ENCODE measurements around the gene SNX6.
"Not testable (repeated sequence)": the region's sequence is repeated elsewhere in the genome, so short reads cannot be mapped to it uniquely, and the experiment has no call there.

The SNX6 gene

DNA sequence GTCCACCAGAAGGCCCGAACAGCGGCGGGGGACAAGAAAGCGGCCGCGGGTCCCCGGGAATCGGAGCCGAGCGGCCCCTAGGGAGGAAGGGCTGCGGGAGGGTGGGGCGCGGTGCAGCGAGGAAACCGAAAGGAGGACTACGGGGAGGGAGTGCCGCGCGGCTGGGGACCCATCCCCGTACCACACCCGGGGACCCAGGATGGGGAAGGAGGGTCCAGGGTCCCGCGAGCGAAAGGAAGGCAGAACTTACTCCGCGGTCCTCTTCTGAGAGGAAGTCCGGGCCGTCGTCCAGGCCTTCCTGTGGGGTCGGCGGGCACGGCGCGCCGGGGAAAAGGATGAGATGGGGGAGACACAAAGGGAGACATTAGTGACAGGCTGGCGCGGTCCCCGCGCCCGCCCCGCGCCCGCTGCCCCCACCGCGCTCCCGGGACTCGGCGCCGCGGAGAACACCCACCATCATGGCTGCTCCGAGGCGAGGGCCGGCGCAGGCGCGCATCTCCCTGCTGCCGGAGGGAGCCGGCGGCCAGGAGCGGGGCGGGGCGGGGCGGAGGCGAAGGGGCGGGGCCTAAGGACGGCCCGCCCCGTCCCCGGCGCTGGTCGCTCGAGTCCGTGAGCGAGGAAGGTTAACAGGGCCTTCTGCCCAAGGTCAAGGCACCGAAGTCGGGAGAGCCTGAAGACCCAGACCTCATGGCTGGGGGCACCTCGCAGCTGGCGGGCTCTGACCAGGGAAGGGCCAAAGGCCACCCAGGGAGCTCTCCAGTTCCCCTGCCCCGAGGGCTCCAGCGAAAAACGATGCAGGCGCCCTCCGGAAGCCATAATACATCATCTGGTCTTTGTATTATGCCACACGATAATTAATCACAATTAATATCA lies at the start of gene SNX6:
SNX6 (minus strand) TSS at position 492 of the 873 bp plus-strand sequence; CDS start at position 460, 32 bp downstream.
- Mint-ChIP-seq H3K4me1 (peaks cover 13% of the 10 kb centered on the region), H3K9me3 (no peaks in the 10 kb centered on the region), H3K27me3 (no peaks in the 10 kb centered on the region), H3K36me3 (peaks cover 2% of the 10 kb centered on the region), H3K4me3 (peak within 1 kb of the TSS; percentile 84), H3K27ac (peak within 1 kb of the TSS; percentile 82)
- peak; percentile 99 for ATAC-seq

DNA sequence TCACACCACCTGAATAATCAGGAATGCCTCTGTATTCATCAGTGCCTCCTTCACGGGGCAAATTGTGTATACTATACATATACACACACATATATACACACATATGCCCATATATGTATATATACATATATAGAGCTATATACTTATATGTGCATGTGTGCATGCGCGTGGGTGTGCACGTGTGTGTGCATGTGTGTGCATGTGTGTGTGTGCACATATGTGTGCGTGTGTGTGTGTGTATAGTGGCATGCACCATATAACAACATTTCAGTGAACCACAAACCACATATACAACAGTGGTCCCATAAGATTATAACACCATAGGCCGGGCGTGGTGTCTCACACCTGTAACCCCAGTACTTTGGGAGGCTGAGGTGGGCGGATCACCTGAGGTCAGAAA lies 48.8 kb upstream of the SNX6 start:
- ATAC-seq, result no peak
- Mint-ChIP-seq H3K36me3 (no peaks in the 10 kb centered on the region), H3K9me3 (no peaks in the 10 kb centered on the region), H3K4me1 (no peaks in the 10 kb centered on the region), H3K4me3 (no peak overlapping the region), H3K27ac (no peak overlapping the region), H3K27me3 (no peaks in the 10 kb centered on the region)

DNA sequence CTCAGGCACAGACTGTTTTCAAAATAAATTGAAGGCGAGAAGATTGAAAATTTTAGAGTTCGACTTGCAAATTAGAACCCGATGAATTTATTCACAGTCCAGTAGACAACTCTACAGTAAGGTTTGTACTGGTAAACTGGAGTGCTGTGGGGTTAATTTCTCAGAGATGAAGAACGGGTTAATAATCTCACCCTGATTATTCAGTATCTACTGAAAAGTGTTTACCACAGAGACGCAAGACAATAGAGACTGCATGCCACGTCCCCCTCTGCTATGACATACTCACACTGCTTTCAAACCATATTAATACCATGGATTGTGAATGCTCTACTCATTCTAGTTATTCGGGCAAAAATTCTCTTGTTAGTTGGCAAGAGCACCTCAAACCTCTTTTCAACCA lies 48.4 kb upstream of the SNX6 start:
- no peak for ATAC-seq
- no peaks in the 10 kb centered on the region for H3K4me1 Mint-ChIP-seq
- no peak overlapping the region for H3K27ac Mint-ChIP-seq
- H3K36me3 Mint-ChIP-seq, result no peaks in the 10 kb centered on the region
- no peak overlapping the region for H3K4me3 Mint-ChIP-seq
- H3K9me3 Mint-ChIP-seq, result no peaks in the 10 kb centered on the region
- no peaks in the 10 kb centered on the region for H3K27me3 Mint-ChIP-seq

DNA sequence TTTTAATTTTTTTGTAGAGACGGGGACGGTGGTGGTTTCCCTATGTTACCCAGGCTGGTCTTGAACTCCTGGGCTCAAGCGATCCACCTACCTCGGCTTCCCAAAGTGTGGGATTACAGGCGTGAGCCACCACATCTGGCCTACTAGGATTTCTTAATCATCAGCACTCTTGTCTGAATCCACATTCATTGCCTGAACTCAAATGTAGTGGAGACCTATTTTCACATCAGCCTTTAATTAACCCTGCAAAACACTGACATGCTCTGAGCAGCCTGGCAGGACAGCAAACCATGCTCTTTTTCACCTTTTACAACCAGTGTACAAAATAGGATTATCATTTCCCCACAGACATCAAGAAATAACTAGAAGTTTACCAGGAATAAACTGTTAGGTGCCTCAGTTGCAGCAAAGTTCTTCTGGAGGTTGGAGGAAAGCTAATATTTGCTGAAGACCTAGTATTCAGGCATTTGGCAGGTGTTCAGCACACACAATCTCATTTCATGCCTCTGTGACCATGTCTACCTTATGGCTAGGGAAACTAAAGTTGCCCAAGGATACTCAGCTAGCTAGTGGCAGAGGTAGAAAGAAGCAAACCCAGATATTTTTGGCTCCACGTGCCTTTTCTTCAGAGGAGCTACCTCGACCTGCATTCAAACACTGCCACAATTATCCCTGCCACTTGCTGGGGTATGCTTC lies 46.7 kb upstream of the SNX6 start:
- Mint-ChIP-seq H3K9me3 (no peaks in the 10 kb centered on the region), H3K27me3 (no peaks in the 10 kb centered on the region), H3K27ac (no peak overlapping the region), H3K4me3 (no peak overlapping the region), H3K36me3 (no peaks in the 10 kb centered on the region), H3K4me1 (no peaks in the 10 kb centered on the region)
- ATAC-seq, result no peak

DNA sequence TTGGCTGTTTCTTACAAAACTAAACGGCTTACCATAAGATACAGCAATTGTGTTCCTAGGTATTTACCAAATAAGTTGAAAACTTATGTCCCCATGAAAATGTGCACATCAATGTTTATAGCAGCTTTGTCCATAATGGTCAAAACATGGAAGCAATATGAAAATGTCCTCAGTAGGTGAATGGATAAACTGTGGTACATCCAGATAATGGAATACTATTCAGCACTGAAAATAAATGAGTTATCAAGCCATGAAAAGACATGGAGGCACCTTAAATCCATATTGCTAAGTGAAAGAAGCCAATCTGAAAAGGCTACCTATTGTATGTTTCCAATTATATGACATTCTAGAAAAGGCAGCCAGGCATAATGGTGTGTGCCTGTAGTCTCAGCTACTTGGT lies 43.8 kb upstream of the SNX6 start:
- H3K9me3 Mint-ChIP-seq, result no peaks in the 10 kb centered on the region
- no peaks in the 10 kb centered on the region for H3K4me1 Mint-ChIP-seq
- no peaks in the 10 kb centered on the region for H3K27me3 Mint-ChIP-seq

DNA sequence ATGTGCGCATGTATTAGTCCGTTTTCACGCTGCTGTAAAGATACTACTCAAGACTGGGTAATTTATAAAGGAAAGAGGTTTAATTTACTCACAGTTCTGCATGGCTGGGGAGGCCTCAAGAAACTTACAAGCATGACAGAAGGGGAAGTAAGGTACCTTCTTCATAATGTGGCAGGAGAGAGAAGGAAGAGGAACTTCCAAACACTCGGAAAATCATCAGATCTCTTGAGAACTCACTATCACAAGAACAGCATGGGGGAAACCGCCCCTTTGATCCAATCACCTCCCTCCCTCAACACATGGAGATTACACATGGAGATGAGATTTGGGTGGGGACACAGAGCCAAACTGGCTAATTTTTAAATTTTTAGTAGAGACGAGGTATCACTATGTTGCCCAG lies 41.8 kb upstream of the SNX6 start:
- H3K36me3 Mint-ChIP-seq, result no peaks in the 10 kb centered on the region
- no peak overlapping the region for H3K27ac Mint-ChIP-seq
- H3K4me1 Mint-ChIP-seq, result no peaks in the 10 kb centered on the region
- no peak for ATAC-seq
- H3K9me3 Mint-ChIP-seq, result no peaks in the 10 kb centered on the region
- H3K4me3 Mint-ChIP-seq, result no peak overlapping the region
- no peaks in the 10 kb centered on the region for H3K27me3 Mint-ChIP-seq

More for the DNA sequence above, 43.8 kb upstream of the SNX6 start:
- Mint-ChIP-seq H3K36me3 (no peaks in the 10 kb centered on the region), H3K27ac (no peak overlapping the region), H3K4me3 (no peak overlapping the region)
- ATAC-seq, result no peak

DNA sequence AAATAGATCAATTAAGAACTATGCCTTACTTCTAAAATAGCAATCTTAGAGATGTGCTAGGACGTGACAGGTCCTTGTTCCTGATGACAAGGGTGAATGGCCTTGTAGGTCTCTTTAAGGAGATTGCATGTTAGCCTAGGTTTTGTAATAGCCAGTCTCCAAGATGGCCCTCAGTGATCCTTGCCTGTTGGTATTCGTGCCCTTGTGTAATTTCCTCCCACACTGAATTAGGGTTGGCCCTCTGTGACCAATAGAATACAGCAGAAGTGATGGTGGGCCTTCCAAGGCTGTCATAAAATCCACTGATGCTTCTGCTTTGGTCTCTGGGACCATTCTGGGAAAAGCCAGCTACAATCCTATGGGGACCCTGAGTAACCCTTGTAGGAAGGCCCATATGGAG lies 38.2 kb upstream of the SNX6 start:
- H3K27me3 Mint-ChIP-seq, result no peaks in the 10 kb centered on the region
- no peak overlapping the region for H3K4me3 Mint-ChIP-seq
- no peaks in the 10 kb centered on the region for H3K4me1 Mint-ChIP-seq
- H3K36me3 Mint-ChIP-seq, result no peaks in the 10 kb centered on the region
- no peak for ATAC-seq
- H3K9me3 Mint-ChIP-seq, result peaks cover 3% of the 10 kb centered on the region
- H3K27ac Mint-ChIP-seq, result no peak overlapping the region

DNA sequence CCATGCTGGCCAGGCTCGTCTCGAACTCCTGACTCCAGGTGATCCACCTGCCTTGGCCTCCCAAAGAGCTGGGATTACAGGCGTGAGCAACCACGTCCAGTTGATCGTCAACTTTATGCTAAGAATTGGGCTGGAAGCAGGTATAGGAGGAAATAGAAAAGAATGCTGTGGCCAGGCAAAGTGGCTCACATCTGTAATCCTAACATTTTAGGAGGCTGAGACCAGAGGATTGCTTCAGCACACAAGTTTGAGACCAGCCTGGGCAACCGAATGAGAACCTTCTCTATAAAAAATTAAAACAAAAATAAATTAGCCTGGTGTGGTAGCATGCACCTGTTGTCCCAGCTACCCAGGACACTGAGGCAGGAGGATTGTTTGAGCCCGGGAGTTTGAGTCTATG lies 37.1 kb upstream of the SNX6 start:
- no peaks in the 10 kb centered on the region for H3K4me1 Mint-ChIP-seq
- H3K4me3 Mint-ChIP-seq, result no peak overlapping the region
- ATAC-seq, result no peak
- no peaks in the 10 kb centered on the region for H3K36me3 Mint-ChIP-seq
- no peaks in the 10 kb centered on the region for H3K27me3 Mint-ChIP-seq
- H3K27ac Mint-ChIP-seq, result no peak overlapping the region
- peaks cover 7% of the 10 kb centered on the region for H3K9me3 Mint-ChIP-seq

DNA sequence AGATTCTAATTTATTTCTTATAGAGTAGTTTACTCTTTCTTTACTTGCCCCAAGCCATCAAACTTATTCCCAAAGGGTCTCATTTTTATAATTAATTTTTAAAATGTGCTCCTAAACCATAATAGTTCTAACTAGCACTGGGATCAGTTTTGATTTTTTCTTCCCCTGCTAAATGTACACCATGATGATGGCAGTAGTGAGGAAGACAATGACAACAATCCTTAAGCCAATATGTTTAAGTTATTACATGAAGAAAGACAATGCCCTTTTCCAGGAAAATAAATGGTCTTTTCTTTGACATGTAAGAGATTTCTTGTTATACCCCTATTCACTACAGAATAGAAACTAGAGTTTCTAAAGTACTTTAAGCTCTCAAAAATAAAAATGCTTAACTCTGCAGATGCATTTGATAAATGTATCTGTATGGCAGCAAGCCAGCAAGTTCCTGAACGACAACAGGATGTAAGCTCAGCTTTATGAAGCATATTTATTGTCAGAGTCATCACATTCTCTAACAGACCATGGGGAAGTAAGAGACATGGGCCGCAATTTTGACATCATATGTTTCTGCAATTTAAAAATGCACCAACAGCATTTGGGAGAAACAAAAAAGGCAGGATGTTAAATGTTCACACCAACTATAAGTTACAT lies 36.0 kb upstream of the SNX6 start:
- H3K4me1 Mint-ChIP-seq, result no peaks in the 10 kb centered on the region
- H3K27ac Mint-ChIP-seq, result no peak overlapping the region
- H3K4me3 Mint-ChIP-seq, result no peak overlapping the region
- peaks cover 11% of the 10 kb centered on the region for H3K9me3 Mint-ChIP-seq
- H3K27me3 Mint-ChIP-seq, result no peaks in the 10 kb centered on the region
- ATAC-seq, result no peak
- no peaks in the 10 kb centered on the region for H3K36me3 Mint-ChIP-seq

DNA sequence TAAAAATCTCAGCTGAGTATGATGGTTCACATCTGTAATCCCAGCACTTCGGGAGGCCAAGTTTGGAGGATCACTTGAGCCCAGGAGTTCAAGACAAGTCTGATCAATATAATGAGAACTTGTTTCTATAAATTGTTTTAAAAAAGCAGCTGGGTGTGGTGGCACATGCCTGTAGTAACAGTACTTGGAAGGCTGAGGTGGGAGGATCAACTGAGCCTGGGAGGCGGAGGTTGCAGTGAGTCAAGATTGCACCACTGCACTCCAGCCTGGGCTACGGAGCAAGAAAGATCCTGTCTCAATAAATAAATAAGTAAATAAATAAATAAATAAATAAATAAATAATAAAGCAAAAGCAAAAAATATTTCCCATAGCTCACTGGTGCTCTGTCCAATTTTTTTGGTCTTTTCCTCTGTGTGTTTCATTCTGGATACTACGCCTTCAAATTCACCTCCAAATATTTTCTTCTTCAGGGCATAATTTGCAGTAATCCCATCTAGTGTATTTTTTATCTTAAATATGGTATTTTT lies 32.7 kb upstream of the SNX6 start:
- Mint-ChIP-seq H3K36me3 (no peaks in the 10 kb centered on the region), H3K4me3 (no peak overlapping the region), H3K4me1 (no peaks in the 10 kb centered on the region), H3K9me3 (peaks cover 15% of the 10 kb centered on the region), H3K27me3 (no peaks in the 10 kb centered on the region), H3K27ac (no peak overlapping the region)
- ATAC-seq, result no peak

DNA sequence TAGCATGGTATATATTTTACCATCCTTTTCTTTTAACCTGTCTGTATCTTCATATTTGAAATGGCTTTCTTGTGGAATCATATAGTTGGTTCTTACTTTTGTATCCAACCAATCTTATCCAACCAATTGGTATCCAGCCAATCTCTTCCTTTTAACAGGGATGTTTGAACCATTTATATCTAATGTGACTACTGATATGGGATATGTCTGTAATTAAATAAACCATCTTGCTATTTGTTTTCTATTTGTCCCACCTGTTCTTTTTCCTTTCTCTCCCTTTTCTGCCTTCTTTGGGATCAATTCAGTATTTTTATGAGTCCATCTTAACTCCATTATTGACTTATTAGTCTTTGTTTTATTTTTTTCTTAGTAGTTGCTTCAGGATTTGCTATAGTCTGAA lies 30.8 kb upstream of the SNX6 start:
- no peaks in the 10 kb centered on the region for H3K4me1 Mint-ChIP-seq
- no peaks in the 10 kb centered on the region for H3K27me3 Mint-ChIP-seq
- no peak overlapping the region for H3K27ac Mint-ChIP-seq
- H3K36me3 Mint-ChIP-seq, result no peaks in the 10 kb centered on the region
- no peak for ATAC-seq
- H3K4me3 Mint-ChIP-seq, result no peak overlapping the region
- H3K9me3 Mint-ChIP-seq, result peaks cover 15% of the 10 kb centered on the region

DNA sequence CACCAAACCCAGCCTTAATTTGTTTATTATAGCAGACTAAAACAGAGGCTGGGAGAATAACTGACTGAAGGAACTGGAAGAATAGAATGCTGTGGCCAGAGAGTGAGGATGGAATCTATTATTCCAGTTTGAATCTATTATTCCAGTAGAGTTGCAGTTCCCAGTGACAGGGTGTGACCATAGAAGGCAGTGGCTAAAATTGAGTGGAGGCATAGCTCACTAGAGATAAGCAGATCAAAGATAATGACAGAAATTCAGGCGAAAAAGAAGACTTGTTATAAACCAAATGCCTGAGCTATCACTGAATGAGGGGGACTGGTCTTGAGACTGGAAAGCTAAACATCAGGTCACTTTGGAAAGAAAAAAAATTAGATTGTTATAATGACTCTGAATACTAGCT lies 26.0 kb upstream of the SNX6 start:
- no peaks in the 10 kb centered on the region for H3K27me3 Mint-ChIP-seq
- no peaks in the 10 kb centered on the region for H3K36me3 Mint-ChIP-seq
- H3K27ac Mint-ChIP-seq, result no peak overlapping the region
- no peak for ATAC-seq
- H3K9me3 Mint-ChIP-seq, result peaks cover 5% of the 10 kb centered on the region
- no peaks in the 10 kb centered on the region for H3K4me1 Mint-ChIP-seq
- no peak overlapping the region for H3K4me3 Mint-ChIP-seq

DNA sequence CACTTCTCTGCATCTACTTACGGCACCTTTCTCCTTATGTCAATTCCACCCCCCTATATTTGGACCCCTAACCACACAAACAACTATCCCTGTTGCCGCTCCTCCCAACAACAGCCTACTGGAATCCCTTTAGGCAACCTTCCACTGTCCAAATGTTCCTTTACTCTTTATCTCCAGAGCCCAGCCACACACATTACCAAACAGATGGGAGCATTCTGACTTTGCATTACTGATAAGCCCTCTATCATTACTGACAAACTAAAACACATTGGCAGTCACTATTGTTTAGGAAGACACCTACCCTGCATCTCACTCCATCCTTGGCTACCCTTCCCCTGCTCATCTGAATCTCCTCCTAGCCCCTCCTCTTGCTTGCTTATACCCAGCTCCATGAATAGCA lies 23.1 kb upstream of the SNX6 start:
- not testable (repeated sequence) for H3K4me1 Mint-ChIP-seq, H3K9me3 Mint-ChIP-seq, H3K36me3 Mint-ChIP-seq, H3K27me3 Mint-ChIP-seq, H3K27ac Mint-ChIP-seq, H3K4me3 Mint-ChIP-seq, ATAC-seq

DNA sequence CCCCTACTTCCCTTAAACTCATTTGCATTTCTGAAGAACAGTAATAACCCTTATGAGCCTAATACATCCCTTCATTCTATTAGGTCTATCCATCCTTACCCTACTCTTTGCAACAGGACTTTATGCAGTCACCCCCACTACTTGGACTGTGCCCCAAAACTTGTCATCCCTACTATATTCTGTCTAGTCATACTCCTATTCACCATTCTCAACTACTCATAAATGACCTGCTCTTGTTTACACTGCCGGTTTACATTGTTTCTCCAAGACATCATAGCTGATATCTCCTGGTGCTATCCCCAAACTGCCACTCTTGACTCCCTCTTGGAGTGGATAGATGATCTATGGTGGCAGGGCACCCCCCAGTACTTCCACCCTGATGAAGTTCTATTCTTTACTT lies 22.4 kb upstream of the SNX6 start:
- not testable (repeated sequence) for H3K4me1 Mint-ChIP-seq, ATAC-seq, H3K36me3 Mint-ChIP-seq, H3K27me3 Mint-ChIP-seq, H3K4me3 Mint-ChIP-seq, H3K9me3 Mint-ChIP-seq, H3K27ac Mint-ChIP-seq

DNA sequence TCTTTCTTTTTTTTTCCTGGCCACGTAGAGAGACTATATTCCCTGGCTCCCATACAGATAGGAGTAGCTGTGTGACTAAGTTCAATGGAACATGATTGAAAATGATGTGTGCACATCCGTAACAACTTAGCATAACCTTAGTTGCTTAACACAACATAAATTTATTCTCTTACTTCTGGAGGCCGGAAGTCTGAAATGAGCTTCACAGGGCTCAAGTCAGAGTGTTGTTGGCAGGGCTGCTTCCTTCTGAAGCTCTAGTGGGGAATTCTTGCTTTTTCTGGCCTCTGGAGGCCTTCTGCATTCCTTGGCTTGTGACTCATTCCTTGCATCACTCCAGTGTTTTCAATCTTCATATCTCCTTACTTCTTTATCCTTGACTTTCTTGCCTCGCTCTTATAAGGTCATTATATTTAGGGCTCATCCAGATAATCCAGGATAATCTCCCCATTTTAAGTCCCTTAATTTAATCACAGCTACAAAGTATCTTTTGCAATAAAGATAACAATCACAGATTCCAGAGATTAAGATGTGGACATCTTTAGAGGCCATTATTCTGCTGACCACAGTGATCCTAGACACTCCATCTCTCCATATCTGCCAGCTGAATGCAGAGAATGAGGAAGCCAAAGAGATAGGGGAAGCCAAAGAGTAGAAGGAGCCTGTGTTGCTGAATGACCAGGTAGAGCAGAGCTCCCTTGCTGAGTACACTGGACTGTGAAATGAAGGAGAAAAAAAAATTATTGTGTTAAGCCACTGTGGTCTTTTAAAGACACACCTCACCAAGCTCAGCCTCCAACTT lies 21.0 kb upstream of the SNX6 start:
- ATAC-seq, result no peak
- H3K4me1 Mint-ChIP-seq, result no peaks in the 10 kb centered on the region
- no peaks in the 10 kb centered on the region for H3K9me3 Mint-ChIP-seq
- no peaks in the 10 kb centered on the region for H3K27me3 Mint-ChIP-seq
- no peak overlapping the region for H3K27ac Mint-ChIP-seq
- H3K4me3 Mint-ChIP-seq, result no peak overlapping the region
- H3K36me3 Mint-ChIP-seq, result no peaks in the 10 kb centered on the region

Measured in stimulated activated memory B cell treated with anti-CD40 and anti-IgM and Interleukin-4, amounts not matched to agents 10 μg/mL and 1 μg/mL and 100 μg/mL, for 72 hours (primary cell).